ENCODE results near the gene CNKSR2. TPM values are rescaled to one million over a fixed set of nuclear protein-coding genes. Genes with fewer than 3 reads are reported as not detected.

Gene CNKSR2
- total RNA-seq, 1 donor from 2014 or later, result 1.7 TPM

GRCh38 chrX:21427086-21427485 is 52.9 kb downstream of the CNKSR2 start:
- Mint-ChIP-seq H3K4me3 (ENCODE audit: unreplicated experiment) (no peak overlapping the region), H3K9me3 (ENCODE audit: low read depth) (no peaks in the 10 kb centered on the region)

DNA sequence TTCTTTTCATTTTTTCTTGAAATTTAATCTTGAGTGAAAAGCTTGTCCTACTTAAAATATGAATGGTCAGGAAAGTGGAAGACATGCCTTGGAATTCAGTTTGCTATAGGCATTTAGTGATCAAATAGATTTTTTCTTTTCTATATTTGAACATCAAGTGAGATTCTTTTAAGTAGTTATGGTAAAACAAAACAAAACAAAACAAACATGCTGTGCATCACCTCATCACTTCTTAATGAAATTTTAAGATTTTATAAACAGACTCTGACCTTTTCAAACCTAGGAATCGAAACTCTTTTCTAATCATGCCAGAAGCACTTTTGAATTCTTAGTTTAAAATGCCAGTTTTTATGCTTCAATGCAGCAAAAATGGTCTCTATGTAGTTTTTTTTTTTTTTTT is 62.8 kb downstream of the CNKSR2 start:
- Mint-ChIP-seq H3K27me3 (ENCODE audit: low read depth) (peaks cover 1% of the 10 kb centered on the region), H3K27ac (ENCODE audit: unreplicated experiment) (no peak overlapping the region), H3K4me3 (ENCODE audit: unreplicated experiment) (no peak overlapping the region), H3K9me3 (ENCODE audit: low read depth) (no peaks in the 10 kb centered on the region), H3K36me3 (ENCODE audit: low read depth) (no peaks in the 10 kb centered on the region), H3K4me1 (ENCODE audit: low read depth) (no peaks in the 10 kb centered on the region)
- no peak for DNase-seq (ENCODE audit: low spot score)
- TF ChIP-seq CTCF (IDR thresholded peaks at IDR 0.05), result no peak

More at GRCh38 chrX:21427086-21427485, 52.9 kb downstream of the CNKSR2 start:
- no peak for DNase-seq (ENCODE audit: low spot score)
- Mint-ChIP-seq H3K36me3 (ENCODE audit: low read depth) (no peaks in the 10 kb centered on the region), H3K27ac (ENCODE audit: unreplicated experiment) (no peak overlapping the region), H3K4me1 (ENCODE audit: low read depth) (no peaks in the 10 kb centered on the region), H3K27me3 (ENCODE audit: low read depth) (peaks cover 2% of the 10 kb centered on the region)
- no peak for TF ChIP-seq CTCF (IDR thresholded peaks at IDR 0.05)

GRCh38 chrX:21438792-21439191 is 64.6 kb downstream of the CNKSR2 start:
- H3K27ac Mint-ChIP-seq (ENCODE audit: unreplicated experiment), result no peak overlapping the region
- TF ChIP-seq CTCF (IDR thresholded peaks at IDR 0.05), result no peak
- H3K9me3 Mint-ChIP-seq (ENCODE audit: low read depth), result no peaks in the 10 kb centered on the region
- H3K4me1 Mint-ChIP-seq (ENCODE audit: low read depth), result no peaks in the 10 kb centered on the region
- DNase-seq (ENCODE audit: low spot score), result no peak
- H3K27me3 Mint-ChIP-seq (ENCODE audit: low read depth), result peaks cover 3% of the 10 kb centered on the region
- no peak overlapping the region for H3K4me3 Mint-ChIP-seq (ENCODE audit: unreplicated experiment)
- no peaks in the 10 kb centered on the region for H3K36me3 Mint-ChIP-seq (ENCODE audit: low read depth)

GRCh38 chrX:21440911-21441310 is 66.7 kb downstream of the CNKSR2 start:
- no peak for TF ChIP-seq CTCF (IDR thresholded peaks at IDR 0.05)
- Mint-ChIP-seq H3K4me3 (ENCODE audit: unreplicated experiment) (no peak overlapping the region), H3K36me3 (ENCODE audit: low read depth) (no peaks in the 10 kb centered on the region), H3K27me3 (ENCODE audit: low read depth) (peaks cover 3% of the 10 kb centered on the region), H3K9me3 (ENCODE audit: low read depth) (no peaks in the 10 kb centered on the region), H3K4me1 (ENCODE audit: low read depth) (no peaks in the 10 kb centered on the region), H3K27ac (ENCODE audit: unreplicated experiment) (no peak overlapping the region)
- DNase-seq (ENCODE audit: low spot score), result no peak

- no peaks in the 10 kb centered on the region for H3K36me3 Mint-ChIP-seq (ENCODE audit: low read depth)
- no peaks in the 10 kb centered on the region for H3K4me1 Mint-ChIP-seq (ENCODE audit: low read depth)
- H3K27ac Mint-ChIP-seq (ENCODE audit: unreplicated experiment), result no peak overlapping the region
- no peak overlapping the region for H3K4me3 Mint-ChIP-seq (ENCODE audit: unreplicated experiment)
- no peak for DNase-seq (ENCODE audit: low spot score)
- H3K27me3 Mint-ChIP-seq (ENCODE audit: low read depth), result no peaks in the 10 kb centered on the region
- no peaks in the 10 kb centered on the region for H3K9me3 Mint-ChIP-seq (ENCODE audit: low read depth)
- TF ChIP-seq CTCF (IDR thresholded peaks at IDR 0.05), result no peak
Observed at GRCh38 chrX:21457718-21458117, 83.5 kb downstream of the CNKSR2 start.

Data from chondrocyte (in vitro differentiated cells).